Fibroblast of lung (primary cell): Measurements from ENCODE around the gene DUSP14. TPM values are rescaled to one million over a fixed set of nuclear protein-coding genes. Genes with fewer than 3 reads are reported as not detected.

Experiments used
- DNase-seq, 2 donors: peaks; one replicate each; pipeline versions ENCODE4 v3.0.0 to v3.0.0-alpha.2; 2010; ENCODE audit warnings: low read depth in 2 of 2
- H2AFZ ChIP-seq: 2 replicates; pipeline ENCODE4 v1.5.1; 2012; ENCODE audit warnings: low read length, control low read depth, inconsistent platforms
- H3K27ac ChIP-seq: 2 replicates; pipeline ENCODE4 v1.5.1; 2011; ENCODE audit warnings: low read length, control low read depth; ENCODE audit not compliant: insufficient read depth
- H3K27me3 ChIP-seq: 2 replicates; pipeline ENCODE4 v1.5.1; 2011; ENCODE audit warnings: mild to moderate bottlenecking, low read length; ENCODE audit not compliant: control insufficient read depth, insufficient read depth
- H3K36me3 ChIP-seq: 2 replicates; pipeline ENCODE4 v1.5.1; 2011; ENCODE audit warnings: low read length; ENCODE audit not compliant: control insufficient read depth, insufficient read depth
- H3K4me1 ChIP-seq: 2 replicates; pipeline ENCODE4 v1.5.1; 2011; ENCODE audit warnings: low read length; ENCODE audit not compliant: control insufficient read depth, insufficient read depth; ENCODE audit errors: extremely low read depth
- H3K4me2 ChIP-seq: 2 replicates; pipeline ENCODE4 v1.5.1; 2011; ENCODE audit warnings: low read length, control low read depth; ENCODE audit not compliant: insufficient read depth; ENCODE audit errors: extremely low read depth
- H3K4me3 ChIP-seq, 4 experiments: fragments of 200-600 bp in 1 of 4; sonication (generic) in 1 of 4; replicated peaks in 1 of 4; 2 replicates each; pipeline ENCODE4 v1.5.1; 2011 to 2016; ENCODE audit warnings: low read length in 4 of 4, low read depth in 3 of 4, mild to moderate bottlenecking in 3 of 4, control low read depth in 2 of 4, inconsistent platforms in 1 of 4, mixed read lengths in 1 of 4; ENCODE audit not compliant: insufficient read depth in 1 of 4; ENCODE audit errors: control extremely low read depth in 1 of 4
- H3K79me2 ChIP-seq: 2 replicates; pipeline ENCODE4 v1.5.1; 2012; ENCODE audit warnings: mild to moderate bottlenecking, low read length, inconsistent platforms; ENCODE audit not compliant: control insufficient read depth, insufficient read depth
- H3K9ac ChIP-seq: 2 replicates; pipeline ENCODE4 v1.5.1; 2011; ENCODE audit warnings: mild to moderate bottlenecking, low read length, control low read depth; ENCODE audit not compliant: insufficient read depth
- H3K9me3 ChIP-seq: 2 replicates; pipeline ENCODE4 v1.5.1; 2012; ENCODE audit warnings: low read depth, low read length; ENCODE audit not compliant: control insufficient read depth, insufficient read depth
- H4K20me1 ChIP-seq: 2 replicates; pipeline ENCODE4 v1.5.1; 2011; ENCODE audit warnings: low read length; ENCODE audit not compliant: control insufficient read depth, insufficient read depth; ENCODE audit errors: extremely low read depth
- CTCF ChIP-seq, 2 donors: IDR thresholded peaks in 1 of 2; conservative IDR thresholded peaks in 1 of 2; 1 replicate in 1 of 2; 2 replicates in 1 of 2; pipeline ENCODE4 v1.5.1; 2011 to 2012; ENCODE audit warnings: low read length in 2 of 2, control low read depth in 1 of 2, inconsistent platforms in 1 of 2, low read depth in 1 of 2, mild to moderate bottlenecking in 1 of 2
- EZH2 ChIP-seq: IDR thresholded peaks from 2 replicates; pipeline ENCODE4 v1.5.1; 2012; ENCODE audit warnings: low read length, control low read depth, mild to moderate bottlenecking; ENCODE audit errors: missing control alignments
- polyA plus RNA-seq, 2 donors: library from polyadenylated mRNA; depleted of rRNA in 1 of 2; stranded (reverse) in 1 of 2; unstranded in 1 of 2; fragments of >200 nt; gene quantifications; 2 replicates each; pipeline ENCODE4 v1.2.1, GENCODE V29; 2011 to 2012; ENCODE audit warnings: missing spikeins in 1 of 2
- total RNA-seq: library from RNA; depleted of rRNA; stranded (reverse); fragments of >200 nt; gene quantifications from 2 replicates; pipeline ENCODE4 v1.2.1, GENCODE V29; 2014

DUSP14 gene
- total and polyA plus RNA-seq, 2 donors (not counting 1 experiment from before 2014, with no cell fraction given): 121 to 161 TPM

GRCh38 chr17:37520174-37520573 lies 30.5 kb downstream of the DUSP14 start:
- H3K27ac ChIP-seq: no peak overlapping the region
- H3K4me2 ChIP-seq: no peak overlapping the region
- H3K9ac ChIP-seq: no peak overlapping the region
- no peaks in the 10 kb centered on the region for H3K79me2 ChIP-seq
- H4K20me1 ChIP-seq: no peaks in the 10 kb centered on the region
- H3K4me3 ChIP-seq: no peak overlapping the region
- H3K9me3 ChIP-seq: no peaks in the 10 kb centered on the region
- TF ChIP-seq CTCF (conservative IDR thresholded peaks at IDR 0.05 in 1 of 2, IDR thresholded peaks at IDR 0.05 in 1 of 2; ENCODE audit: low read depth in 1 of 2, low read length in 2 of 2) (no peak), EZH2 (no peak)
- H3K36me3 ChIP-seq: peaks cover 5% of the 10 kb centered on the region
- peaks cover 9% of the 10 kb centered on the region for H3K4me1 ChIP-seq
- no peak overlapping the region for H2AFZ ChIP-seq
- no peaks in the 10 kb centered on the region for H3K27me3 ChIP-seq
- no peak for DNase-seq

DNA sequence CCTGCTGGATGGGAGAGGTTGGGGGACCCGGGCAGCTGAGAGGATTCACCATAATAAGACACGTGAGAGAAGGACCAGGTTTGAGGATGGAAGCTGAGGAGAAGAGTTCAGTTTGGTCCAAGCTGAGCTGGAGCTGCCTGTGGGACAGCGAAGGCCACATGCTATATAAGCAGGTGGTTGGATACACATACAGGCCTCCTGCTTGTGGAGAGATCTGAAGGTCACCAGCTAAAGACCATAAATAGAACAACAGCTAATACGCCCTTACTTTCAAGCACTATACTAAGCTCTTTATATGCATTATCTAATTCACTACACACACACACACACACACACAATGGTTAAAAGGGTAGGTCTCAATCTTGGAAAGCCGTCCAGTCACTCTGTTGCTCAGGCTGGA lies 32.1 kb downstream of the DUSP14 start:
- Histone ChIP-seq H3K27me3 (no peaks in the 10 kb centered on the region), H3K4me3 (no peak overlapping the region), H3K27ac (no peak overlapping the region), H3K9ac (no peak overlapping the region), H2AFZ (no peak overlapping the region), H3K4me1 (peaks cover 9% of the 10 kb centered on the region), H3K79me2 (no peaks in the 10 kb centered on the region), H3K36me3 (peaks cover 5% of the 10 kb centered on the region), H3K4me2 (no peak overlapping the region), H3K9me3 (no peaks in the 10 kb centered on the region), H4K20me1 (no peaks in the 10 kb centered on the region)
- TF ChIP-seq CTCF (conservative IDR thresholded peaks at IDR 0.05 in 1 of 2, IDR thresholded peaks at IDR 0.05 in 1 of 2; ENCODE audit: low read depth in 1 of 2, low read length in 2 of 2) (no peak), EZH2 (no peak)
- DNase-seq: no peak

GRCh38 chr17:37523715-37524219 lies 34.1 kb downstream of the DUSP14 start:
- Histone ChIP-seq H3K4me2 (no peak overlapping the region), H3K27me3 (no peaks in the 10 kb centered on the region), H3K79me2 (no peaks in the 10 kb centered on the region), H3K9me3 (no peaks in the 10 kb centered on the region), H3K36me3 (peaks cover 5% of the 10 kb centered on the region), H3K27ac (no peak overlapping the region), H3K4me1 (peaks cover 9% of the 10 kb centered on the region), H4K20me1 (no peaks in the 10 kb centered on the region), H3K4me3 (no peak overlapping the region), H3K9ac (no peak overlapping the region), H2AFZ (no peak overlapping the region)
- TF ChIP-seq EZH2 (no peak), CTCF (conservative IDR thresholded peaks at IDR 0.05 in 1 of 2, IDR thresholded peaks at IDR 0.05 in 1 of 2; ENCODE audit: low read depth in 1 of 2, low read length in 2 of 2) (no peak)
- DNase-seq: no peak
